WI38 (cell line): ENCODE results near the gene UBR4.

ENCODE experiments used
- H3K4me3 ChIP-seq: 2 replicates; pipeline ENCODE4 v1.5.1; 2011; ENCODE audit warnings: low read depth, mild to moderate bottlenecking, control low read depth, low read length
- CTCF ChIP-seq: IDR thresholded peaks from 2 replicates; pipeline ENCODE4 v1.5.1; 2012; ENCODE audit warnings: low read depth, mild to moderate bottlenecking, control low read depth, low read length

Gene UBR4

GRCh38 chr1:19053486-19053885 is 156.6 kb downstream of the UBR4 start:
- no peak overlapping the region for H3K4me3 ChIP-seq
- TF ChIP-seq CTCF = no peak

GRCh38 chr1:19049798-19050197 is 160.3 kb downstream of the UBR4 start:
- no peak for TF ChIP-seq CTCF
- H3K4me3 ChIP-seq = no peak overlapping the region

- TF ChIP-seq CTCF = no peak
- no peak overlapping the region for H3K4me3 ChIP-seq
Observed at GRCh38 chr1:19049128-19049768, 160.8 kb downstream of the UBR4 start.

GRCh38 chr1:19046972-19047731 is 162.9 kb downstream of the UBR4 start:
- no peak overlapping the region for H3K4me3 ChIP-seq
- no peak for TF ChIP-seq CTCF

- no peak overlapping the region for H3K4me3 ChIP-seq
- TF ChIP-seq CTCF = no peak
Observed at GRCh38 chr1:19045898-19046880, 163.9 kb downstream of the UBR4 start.

- no peak overlapping the region for H3K4me3 ChIP-seq
- no peak for TF ChIP-seq CTCF
Observed at GRCh38 chr1:19044975-19045831, 164.9 kb downstream of the UBR4 start.
